Breast epithelium (tissue), 4 donors: Measurements from ENCODE around the gene ECHS1. TPM values are rescaled to one million over a fixed set of nuclear protein-coding genes. Genes with fewer than 3 reads are reported as not detected.

Source experiments
- DNase-seq, 2 donors: peaks; one replicate each; pipeline ENCODE4 v3.0.0-alpha.2; 2019; ENCODE audit warnings: low spot score in 2 of 2
- H3K27ac ChIP-seq, 2 donors: fragments of 200-600 bp; sonication (generic) in 1 of 2; one replicate each; pipeline ENCODE4 v1.5.1; 2016 to 2019; ENCODE audit warnings: mild to moderate bottlenecking in 1 of 2
- H3K27me3 ChIP-seq, 2 donors: fragments of 200-600 bp; sonication (generic) in 1 of 2; one replicate each; pipeline versions ENCODE4 v1.5.1 to v1.6.0; 2017 to 2019; ENCODE audit warnings: control low read depth in 1 of 2, mild to moderate bottlenecking in 1 of 2
- H3K36me3 ChIP-seq: fragments of 200-600 bp; one replicate; pipeline ENCODE4 v1.5.1; 2019
- H3K4me1 ChIP-seq, 2 donors: fragments of 200-600 bp; sonication (generic); one replicate each; pipeline ENCODE4 v1.5.1; 2016 to 2019; ENCODE audit warnings: control low read depth in 1 of 2
- H3K4me3 ChIP-seq, 3 donors: fragments of 200-600 bp; sonication (generic); 1 replicate in 2 of 3; 2 replicates in 1 of 3; pipeline ENCODE4 v1.5.1; 2016 to 2019; ENCODE audit warnings: mild to moderate bottlenecking in 3 of 3, moderate library complexity in 2 of 3
- H3K9me3 ChIP-seq, 2 donors: fragments of 200-600 bp; sonication (generic) in 1 of 2; one replicate each; pipeline ENCODE4 v1.5.1; 2016 to 2019; ENCODE audit warnings: control low read depth in 1 of 2
- CTCF ChIP-seq, 3 donors: fragments of 450-650 bp; IDR thresholded peaks; one replicate each; pipeline ENCODE4 v1.5.1; 2016 to 2017; ENCODE audit warnings: antibody characterized with exemption in 3 of 3, mild to moderate bottlenecking in 3 of 3, moderate library complexity in 3 of 3
- POLR2A ChIP-seq: fragments of 450-650 bp; IDR thresholded peaks from one replicate; pipeline ENCODE4 v1.6.1; 2016; ENCODE audit warnings: antibody characterized with exemption, mild to moderate bottlenecking, moderate library complexity
- POLR2AphosphoS5 ChIP-seq, 3 donors: sonication (generic); formaldehyde crosslinking; IDR thresholded peaks; one replicate each; pipeline ENCODE4 v1.6.1; 2017; ENCODE audit warnings: antibody characterized with exemption in 3 of 3
- intact Hi-C: fragments of 100-400 bp; cut with DNase I; formaldehyde crosslinking; loops from one replicate; pipeline ENCODE4 v1.15.1; 2023; ENCODE audit warnings: low total_unique reads
- total RNA-seq, 3 donors: library from RNA; depleted of rRNA; stranded (reverse); fragments of >200 nt; gene quantifications; one replicate each; pipeline ENCODE4 v1.1.0, GENCODE V29; 2016

The ECHS1 gene
- total RNA-seq, 3 donors from 2014 or later, result 71.8 to 165 (median 84.2) TPM

DNA sequence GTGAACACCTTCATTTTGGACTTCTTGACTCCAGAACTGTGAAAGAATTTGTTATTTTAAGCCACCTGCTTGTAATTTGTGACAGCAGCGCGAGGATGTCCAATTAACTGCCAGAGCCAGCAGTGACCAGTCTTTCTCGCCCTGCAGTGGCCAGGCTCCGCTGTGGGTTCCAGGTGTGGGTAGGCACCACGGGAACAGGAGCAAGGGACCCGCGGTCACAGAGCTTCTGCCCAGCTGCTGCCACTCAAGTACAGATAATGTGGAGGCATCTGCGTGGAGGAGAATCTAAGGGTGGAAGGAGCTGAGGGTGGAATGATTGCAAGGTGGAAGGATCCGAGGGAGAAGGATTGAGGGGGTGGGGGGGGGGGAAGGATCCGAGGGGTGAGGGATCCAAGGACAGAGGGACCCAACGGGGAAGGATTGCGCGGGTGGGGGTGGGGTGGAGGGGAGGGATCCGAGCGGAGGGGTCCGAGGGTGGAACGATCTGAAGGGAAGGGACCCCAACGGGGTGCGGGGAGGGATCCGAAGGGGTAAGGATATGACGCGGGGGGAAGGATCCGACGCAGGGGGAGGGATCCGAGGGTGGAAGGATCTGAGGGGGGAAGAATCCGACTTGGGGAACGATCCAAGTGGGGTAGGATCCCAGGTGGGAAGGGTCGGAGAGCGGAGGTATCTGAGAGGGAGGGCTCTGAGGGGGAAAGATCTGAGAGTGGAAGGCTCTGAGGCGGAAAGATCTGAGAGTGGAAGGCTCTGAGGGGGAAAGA, 40.0 kb downstream of the ECHS1 start:
- H3K4me1 ChIP-seq, result peaks cover 7 to 8% of the 10 kb centered on the region in 2 donors

DNA sequence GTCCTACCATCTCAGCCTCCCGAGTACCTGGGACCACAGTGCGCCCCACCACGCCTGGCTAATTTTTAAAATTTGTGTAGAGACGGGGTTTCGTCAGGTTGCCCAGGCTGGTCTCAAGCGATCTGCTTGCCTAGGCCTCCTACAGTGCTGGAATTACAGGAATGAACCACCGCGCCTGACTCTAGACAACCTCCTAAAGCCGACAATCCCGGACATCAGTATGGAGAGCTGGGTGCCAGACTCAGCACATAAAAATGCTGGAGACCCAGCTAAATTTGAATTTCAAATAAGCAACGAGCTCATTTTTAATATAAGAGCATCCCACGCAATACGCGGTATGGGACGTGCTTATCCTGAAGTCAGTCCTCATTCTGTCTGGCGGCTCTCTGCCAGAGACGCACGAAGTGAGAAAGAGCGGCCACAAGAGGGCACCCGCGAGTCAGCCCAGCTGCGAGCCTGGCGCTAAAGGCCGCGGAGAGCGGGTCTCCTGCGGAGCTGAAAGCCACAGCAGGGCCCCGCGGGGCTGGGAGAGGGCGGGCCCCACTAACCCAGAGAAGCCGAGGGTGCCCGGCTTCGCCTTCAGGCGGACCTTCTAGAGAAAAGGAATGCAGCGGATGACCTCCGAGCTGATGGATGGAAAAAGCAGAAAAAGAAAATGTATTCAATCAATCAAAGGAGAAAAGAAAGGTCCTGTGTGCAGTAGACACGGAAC, 43.5 kb downstream of the ECHS1 start:
- H3K27me3 ChIP-seq, result peaks cover 6 to 68% of the 10 kb centered on the region in 2 donors

More for the DNA sequence above, 40.0 kb downstream of the ECHS1 start:
- H3K9me3 ChIP-seq, result no peaks in the 10 kb centered on the region
- no peak overlapping the region for H3K27ac ChIP-seq
- intact Hi-C loops, result no loop called here
- TF ChIP-seq CTCF (IDR thresholded peaks at IDR 0.05), result no peak
- no peak for TF ChIP-seq POLR2A
- no peak for TF ChIP-seq POLR2AphosphoS5 (IDR thresholded peaks at IDR 0.05)
- no peak overlapping the region for H3K4me3 ChIP-seq
- H3K27me3 ChIP-seq, result peaks cover 19 to 69% of the 10 kb centered on the region in 2 donors
- H3K36me3 ChIP-seq, result no peaks in the 10 kb centered on the region
- DNase-seq, result no peak

GRCh38 chr10:133328358-133329343, 44.5 kb downstream of the ECHS1 start:
- Histone ChIP-seq H3K36me3 (no peaks in the 10 kb centered on the region), H3K27ac (no peak overlapping the region), H3K27me3 (peaks cover 6 to 66% of the 10 kb centered on the region in 2 donors), H3K4me3 (no peak overlapping the region), H3K4me1 (peaks cover 0 to 5% of the 10 kb centered on the region in 2 donors), H3K9me3 (no peaks in the 10 kb centered on the region)
- TF ChIP-seq POLR2AphosphoS5 (IDR thresholded peaks at IDR 0.05) (no peak), POLR2A (no peak), CTCF (IDR thresholded peaks at IDR 0.05) (no peak)
- no peak for DNase-seq
- intact Hi-C loops, result no loop called here

More for the DNA sequence above, 43.5 kb downstream of the ECHS1 start:
- TF ChIP-seq CTCF (IDR thresholded peaks at IDR 0.05), result peak; percentile 41 to 82 (median 76)
- TF ChIP-seq POLR2AphosphoS5 (IDR thresholded peaks at IDR 0.05), result no peak
- H3K9me3 ChIP-seq, result no peaks in the 10 kb centered on the region
- peaks cover 0 to 5% of the 10 kb centered on the region in 2 donors for H3K4me1 ChIP-seq
- H3K27ac ChIP-seq, result no peak overlapping the region
- no peaks in the 10 kb centered on the region for H3K36me3 ChIP-seq
- intact Hi-C loops, result no loop called here
- peak overlapping the region in 2 of 3 donors; percentile 42 to 56 for H3K4me3 ChIP-seq
- peak; percentile 65 to 82 for DNase-seq

- Histone ChIP-seq H3K9me3 (no peaks in the 10 kb centered on the region), H3K4me1 (peaks cover 0 to 5% of the 10 kb centered on the region in 2 donors), H3K27me3 (peaks cover 6 to 64% of the 10 kb centered on the region in 2 donors), H3K36me3 (no peaks in the 10 kb centered on the region), H3K27ac (no peak overlapping the region), H3K4me3 (no peak overlapping the region)
- TF ChIP-seq POLR2AphosphoS5 (IDR thresholded peaks at IDR 0.05), result no peak
- TF ChIP-seq POLR2A, result no peak
- no peak for TF ChIP-seq CTCF (IDR thresholded peaks at IDR 0.05)
- intact Hi-C loops, result no loop called here
- no peak for DNase-seq
Measured at GRCh38 chr10:133327651-133328357, 45.4 kb downstream of the ECHS1 start.
